ENCODE measurements around the gene USH1C.

Gene USH1C

GRCh38 chr11:17476317-17477083, 67.7 kb downstream of the USH1C start, which contains the start of gene ABCC8:
TSS of gene ABCC8 (minus strand) at chr11:17476845. CDS start at chr11:17476776, 69 bp downstream.
- peak; percentile 17; the same call in 2 of the 3 replicates for ATAC-seq
- TF ChIP-seq CSRNP3 (CRISPR knock-in tag; IDR thresholded peaks at IDR 0.05) = no peak
- TF ChIP-seq ZC3H10 (CRISPR knock-in tag; IDR thresholded peaks at IDR 0.05) = no peak
- no peak for TF ChIP-seq RARB (CRISPR knock-in tag; IDR thresholded peaks at IDR 0.05)
- no peak for TF ChIP-seq ESRRG (CRISPR knock-in tag; IDR thresholded peaks at IDR 0.05)
- TF ChIP-seq BACH2 (CRISPR knock-in tag; IDR thresholded peaks at IDR 0.05; ENCODE audit: borderline replicate concordance) = no peak
- TF ChIP-seq CREB5 (CRISPR knock-in tag; IDR thresholded peaks at IDR 0.05; ENCODE audit: low read depth) = no peak

- ATAC-seq = no peak
- no peak for TF ChIP-seq ZNF565 (CRISPR knock-in tag; conservative IDR thresholded peaks at IDR 0.05; ENCODE audit: low read depth)
- TF ChIP-seq OSR1 (CRISPR knock-in tag; IDR thresholded peaks at IDR 0.05) = no peak
- TF ChIP-seq SNAI2 (CRISPR knock-in tag; IDR thresholded peaks at IDR 0.05) = no peak
- TF ChIP-seq PATZ1 (CRISPR knock-in tag; IDR thresholded peaks at IDR 0.05; ENCODE audit: borderline replicate concordance) = no peak
- no peak for TF ChIP-seq ZFP30 (CRISPR knock-in tag; IDR thresholded peaks at IDR 0.05)
- no peak for TF ChIP-seq BACH2 (CRISPR knock-in tag; IDR thresholded peaks at IDR 0.05; ENCODE audit: borderline replicate concordance)
- TF ChIP-seq ZFP3 (CRISPR knock-in tag; IDR thresholded peaks at IDR 0.05) = no peak
- TF ChIP-seq ZC3H10 (CRISPR knock-in tag; IDR thresholded peaks at IDR 0.05) = no peak
- TF ChIP-seq TOX (CRISPR knock-in tag; IDR thresholded peaks at IDR 0.05; ENCODE audit: borderline replicate concordance) = no peak
- TF ChIP-seq ZNF8 (CRISPR knock-in tag; IDR thresholded peaks at IDR 0.05) = no peak
- TF ChIP-seq CSRNP3 (CRISPR knock-in tag; IDR thresholded peaks at IDR 0.05) = no peak
- TF ChIP-seq GLIS3 (CRISPR knock-in tag; IDR thresholded peaks at IDR 0.05) = no peak
Measured at GRCh38 chr11:17475666-17476316, 68.4 kb downstream of the USH1C start.

GRCh38 chr11:17473071-17473744, 71.0 kb downstream of the USH1C start:
- no peak for TF ChIP-seq TCF4 (CRISPR knock-in tag; IDR thresholded peaks at IDR 0.05; ENCODE audit: borderline replicate concordance)
- no peak for TF ChIP-seq PATZ1 (CRISPR knock-in tag; IDR thresholded peaks at IDR 0.05; ENCODE audit: borderline replicate concordance)
- no peak for TF ChIP-seq ZC3H10 (CRISPR knock-in tag; IDR thresholded peaks at IDR 0.05)
- no peak for TF ChIP-seq ZFP30 (CRISPR knock-in tag; IDR thresholded peaks at IDR 0.05)
- no peak for TF ChIP-seq CSDC2 (CRISPR knock-in tag; IDR thresholded peaks at IDR 0.05)
- no peak for TF ChIP-seq CREB5 (CRISPR knock-in tag; IDR thresholded peaks at IDR 0.05; ENCODE audit: low read depth)
- no peak for TF ChIP-seq CSRNP3 (CRISPR knock-in tag; IDR thresholded peaks at IDR 0.05)
- no peak for TF ChIP-seq SNAI2 (CRISPR knock-in tag; IDR thresholded peaks at IDR 0.05)
- ATAC-seq = peak; percentile 87

Data from SK-N-SH treated with all-trans-retinoic acid at 6 μM for 48 hours (cell line).